Right lobe of liver (tissue), 6 donors: Measurements from ENCODE around the gene FMO2. TPM values are rescaled to one million over a fixed set of nuclear protein-coding genes. Genes with fewer than 3 reads are reported as not detected.

Experiments
- ATAC-seq, 4 donors: fragments of 200-7000 bp; cut with Tn5 transposase; one replicate each; pipeline ENCODE4 v1.9.1; 2020; ENCODE audit warnings: mild to moderate bottlenecking in 4 of 4, moderate library complexity in 4 of 4
- DNase-seq, 3 donors: peaks; one replicate each; pipeline ENCODE4 v3.0.0-alpha.2; 2020
- H3K27ac ChIP-seq, 3 donors: fragments of 200-600 bp; one replicate each; pipeline ENCODE4 v1.8.0; 2022
- H3K27me3 ChIP-seq, 2 donors: fragments of 200-600 bp; one replicate each; pipeline ENCODE4 v1.8.0; 2022
- H3K36me3 ChIP-seq, 4 donors: fragments of 200-600 bp; sonication (generic) in 1 of 4; one replicate each; pipeline versions ENCODE4 v1.5.1 to v1.8.0; 2017 to 2022; ENCODE audit warnings: control low read depth in 1 of 4
- H3K4me1 ChIP-seq, 4 donors: fragments of 200-600 bp; sonication (generic) in 1 of 4; one replicate each; pipeline versions ENCODE4 v1.5.1 to v1.8.0; 2017 to 2022; ENCODE audit warnings: control low read depth in 1 of 4
- H3K4me3 ChIP-seq, 3 donors: fragments of 200-600 bp; one replicate each; pipeline ENCODE4 v1.8.0; 2022
- H3K9me3 ChIP-seq, 4 donors: fragments of 200-600 bp; sonication (generic) in 1 of 4; one replicate each; pipeline versions ENCODE4 v1.5.1 to v1.8.0; 2017 to 2022; ENCODE audit warnings: control low read depth in 1 of 4
- CTCF ChIP-seq, 4 donors: fragments of 200-600 bp in 3 of 4; fragments of 450-650 bp in 1 of 4; IDR thresholded peaks; one replicate each; pipeline versions ENCODE4 v1.5.1 to v1.8.0; 2016 to 2022; ENCODE audit warnings: antibody characterized with exemption in 4 of 4, mild to moderate bottlenecking in 2 of 4
- POLR2A ChIP-seq: fragments of 450-650 bp; IDR thresholded peaks from one replicate; pipeline ENCODE4 v1.6.1; 2017; ENCODE audit warnings: antibody characterized with exemption, mild to moderate bottlenecking
- WGBS: methylation state at CpG from one replicate; pipeline ENCODE4 v1.1.6; 2018; ENCODE audit warnings: low coverage, low lambda C conversion rate; ENCODE audit not compliant: insufficient coverage; ENCODE audit errors: missing lambda C conversion rate; 5-methylcytosine and 5-hydroxymethylcytosine counted together
- intact Hi-C, 2 donors: fragments of 100-400 bp; cut with DNase I; formaldehyde crosslinking; loops; one replicate each; pipeline versions ENCODE4 v1.11.2 to v1.14.1; 2022
- total RNA-seq, 6 experiments: library from RNA; depleted of rRNA in 2 of 6; stranded (reverse); fragments of >200 nt in 2 of 6; fragmentation: NEBNext Ultra II Directional in 3 of 6; extraction: Animal tissue kit (Norgen Biotek cat#: 25700) in 3 of 6; gene quantifications; one replicate each; pipeline versions ENCODE4 v1.1.0 to v1.2.4, GENCODE V29; 2016 to 2023
- donor health status: DM: no; HTN: yes; CAD: no.
- donor health status: DM: no; HTN: no; CAD: no.
- donor health status: DM: no; HTN: no; CAD: no.
- donor health status: DM: no; HTN: yes; CAD: no.
- donor health status: DM: no; HTN: yes; CAD: no.

The FMO2 gene
- total RNA-seq, 6 experiments from 2014 or later = 1.0 to 6.8 (median 3.9) TPM

DNA sequence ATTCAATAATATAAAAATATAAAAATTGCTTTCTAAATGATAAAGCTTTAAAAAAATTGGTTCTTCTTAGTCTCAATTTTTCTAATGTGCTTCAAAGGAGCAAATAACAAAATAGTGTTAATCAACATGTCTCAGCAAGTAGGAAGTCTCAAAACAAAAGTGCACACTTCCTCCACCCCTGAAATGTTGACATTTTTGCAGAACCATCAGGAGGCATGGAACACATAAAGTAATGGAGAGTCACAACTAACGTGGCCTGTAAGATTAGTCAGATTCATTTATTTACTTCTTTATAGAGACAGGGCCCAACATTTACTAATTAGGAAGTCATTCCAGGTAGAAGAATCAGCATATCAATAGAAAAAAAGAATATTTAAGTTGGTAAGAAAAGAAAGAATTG, 34.9 kb upstream of the FMO2 start:
- Histone ChIP-seq H3K36me3 (no peaks in the 10 kb centered on the region), H3K4me3 (no peak overlapping the region), H3K27me3 (no peaks in the 10 kb centered on the region), H3K9me3 (no peaks in the 10 kb centered on the region), H3K27ac (no peak overlapping the region), H3K4me1 (no peaks in the 10 kb centered on the region)
- ATAC-seq (no peak), DNase-seq (no peak)
- no peak for TF ChIP-seq POLR2A
- WGBS = 67% methylated on average over 1 of the region's 1 CpG
- intact Hi-C loops = no loop called here

- no peak overlapping the region for H3K4me3 ChIP-seq
These were observed 32.6 kb upstream of the FMO2 start for GRCh38 chr1:171152549-171152948.

DNA sequence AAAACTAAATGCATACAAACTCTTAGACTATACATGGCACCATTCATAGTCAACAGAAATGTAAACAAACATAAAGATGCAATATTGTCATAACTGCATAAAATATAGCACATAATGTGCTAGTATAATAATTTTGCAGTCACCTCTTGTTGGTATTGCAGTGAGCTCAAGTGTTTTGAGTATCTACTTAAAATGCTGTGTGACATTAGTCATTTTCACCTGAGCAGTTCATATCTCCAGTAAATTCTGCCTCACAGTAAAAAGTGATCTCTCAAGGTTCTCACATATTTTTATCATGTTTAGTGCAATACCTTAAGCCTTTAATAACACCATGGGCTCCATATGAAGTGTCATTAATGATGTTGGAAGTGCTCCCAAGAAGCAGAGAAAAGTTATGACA, 29.6 kb upstream of the FMO2 start:
- ATAC-seq (no peak), DNase-seq (no peak)
- Histone ChIP-seq H3K27ac (no peak overlapping the region), H3K4me3 (no peak overlapping the region), H3K4me1 (peaks cover 0 to 17% (median 5%) of the 10 kb centered on the region in 4 donors), H3K9me3 (no peaks in the 10 kb centered on the region), H3K36me3 (no peaks in the 10 kb centered on the region), H3K27me3 (no peaks in the 10 kb centered on the region)
- no peak for TF ChIP-seq CTCF (IDR thresholded peaks at IDR 0.05)
- TF ChIP-seq POLR2A = no peak
- intact Hi-C loops = no loop called here

More at GRCh38 chr1:171152549-171152948, 32.6 kb upstream of the FMO2 start:
- Histone ChIP-seq H3K27me3 (no peaks in the 10 kb centered on the region), H3K27ac (no peak overlapping the region), H3K9me3 (no peaks in the 10 kb centered on the region), H3K36me3 (no peaks in the 10 kb centered on the region), H3K4me1 (no peaks in the 10 kb centered on the region)
- intact Hi-C loops = no loop called here
- 56% methylated on average over 2 of the region's 2 CpGs for WGBS
- no peak for TF ChIP-seq POLR2A
- TF ChIP-seq CTCF (IDR thresholded peaks at IDR 0.05) = no peak
- no peak for DNase-seq
- no peak for ATAC-seq

GRCh38 chr1:171158096-171158495, 27.0 kb upstream of the FMO2 start:
- TF ChIP-seq POLR2A (no peak), CTCF (IDR thresholded peaks at IDR 0.05) (no peak)
- Histone ChIP-seq H3K4me3 (no peak overlapping the region), H3K4me1 (peaks cover 0 to 25% (median 9%) of the 10 kb centered on the region in 4 donors), H3K27ac (no peak overlapping the region), H3K9me3 (no peaks in the 10 kb centered on the region), H3K27me3 (no peaks in the 10 kb centered on the region), H3K36me3 (no peaks in the 10 kb centered on the region)
- intact Hi-C loops = no loop called here
- ATAC-seq (no peak), DNase-seq (no peak)
- WGBS = 79% methylated on average over 5 of the region's 5 CpGs

- TF ChIP-seq POLR2A (no peak), CTCF (IDR thresholded peaks at IDR 0.05) (no peak)
- Histone ChIP-seq H3K9me3 (no peaks in the 10 kb centered on the region), H3K36me3 (no peaks in the 10 kb centered on the region), H3K4me3 (no peak overlapping the region), H3K27me3 (no peaks in the 10 kb centered on the region), H3K27ac (no peak overlapping the region), H3K4me1 (peaks cover 0 to 25% (median 9%) of the 10 kb centered on the region in 4 donors)
- intact Hi-C loops = no loop called here
- DNase-seq (no peak), ATAC-seq (no peak)
- WGBS = 64% methylated on average over 3 of the region's 3 CpGs
These were observed 26.5 kb upstream of the FMO2 start for GRCh38 chr1:171158551-171158950.
